NCI-H2171 (cell line): ENCODE data around the gene TMEM147.
"Not testable (repeated sequence)": the region's sequence is repeated elsewhere in the genome, so short reads cannot be mapped to it uniquely, and the experiment has no call there.

Experiments used
- DNase-seq: peaks from one replicate; lab custom pipeline; 2025; lab: John Stamatoyannopoulos, UW

TMEM147 gene

GRCh38 chr19:35563207-35563829 is 17.9 kb downstream of the TMEM147 start, which contains the start of gene ATP4A:
Gene ATP4A (minus strand): TSS chr19:35563658. CDS start chr19:35563629, 29 bp downstream.
- DNase-seq: no peak

GRCh38 chr19:35565016-35565856 is 19.8 kb downstream of the TMEM147 start:
- DNase-seq: no peak

- no peak for DNase-seq
Observed at GRCh38 chr19:35566738-35567137, 21.3 kb downstream of the TMEM147 start.

- no peak for DNase-seq
Observed at GRCh38 chr19:35569281-35569781, 23.9 kb downstream of the TMEM147 start.

- DNase-seq: no peak
Observed at GRCh38 chr19:35571406-35571965, 26.1 kb downstream of the TMEM147 start.

GRCh38 chr19:35577918-35578317 is 32.5 kb downstream of the TMEM147 start:
- no peak for DNase-seq

- DNase-seq: no peak
Observed at GRCh38 chr19:35578707-35579106, 33.3 kb downstream of the TMEM147 start.

GRCh38 chr19:35582760-35583159 is 37.3 kb downstream of the TMEM147 start:
- DNase-seq: no peak

GRCh38 chr19:35585848-35586247 is 40.4 kb downstream of the TMEM147 start, which contains the start of gene PMIS2:
Gene PMIS2 (plus strand): TSS chr19:35586173. CDS start chr19:35586260, 87 bp downstream.
- no peak for DNase-seq

- DNase-seq: no peak
Observed at GRCh38 chr19:35587321-35587720, 41.9 kb downstream of the TMEM147 start.

- DNase-seq: no peak
Observed at GRCh38 chr19:35590875-35591274, 45.4 kb downstream of the TMEM147 start.

- DNase-seq: no peak
Observed at GRCh38 chr19:35592226-35592625, 46.8 kb downstream of the TMEM147 start.

- DNase-seq: not testable (repeated sequence)
Observed at GRCh38 chr19:35595026-35595425, 49.6 kb downstream of the TMEM147 start.

GRCh38 chr19:35595928-35596327 is 50.5 kb downstream of the TMEM147 start:
- no peak for DNase-seq

GRCh38 chr19:35596366-35596999 is 51.1 kb downstream of the TMEM147 start:
- no peak for DNase-seq
